LNCAP (cell line): ENCODE data around the gene HRH2.

Source experiments
- TF ChIP-seq, protein P1 (sequence below): fragments of 450-650 bp; IDR thresholded peaks from 2 replicates; pipeline ENCODE4 v1.5.1; 2017; ENCODE audit warnings: mild to moderate bottlenecking

The HRH2 gene

GRCh38 chr5:175671013-175671412 lies 13.1 kb downstream of the HRH2 start:
- TF ChIP-seq, protein P1, sequence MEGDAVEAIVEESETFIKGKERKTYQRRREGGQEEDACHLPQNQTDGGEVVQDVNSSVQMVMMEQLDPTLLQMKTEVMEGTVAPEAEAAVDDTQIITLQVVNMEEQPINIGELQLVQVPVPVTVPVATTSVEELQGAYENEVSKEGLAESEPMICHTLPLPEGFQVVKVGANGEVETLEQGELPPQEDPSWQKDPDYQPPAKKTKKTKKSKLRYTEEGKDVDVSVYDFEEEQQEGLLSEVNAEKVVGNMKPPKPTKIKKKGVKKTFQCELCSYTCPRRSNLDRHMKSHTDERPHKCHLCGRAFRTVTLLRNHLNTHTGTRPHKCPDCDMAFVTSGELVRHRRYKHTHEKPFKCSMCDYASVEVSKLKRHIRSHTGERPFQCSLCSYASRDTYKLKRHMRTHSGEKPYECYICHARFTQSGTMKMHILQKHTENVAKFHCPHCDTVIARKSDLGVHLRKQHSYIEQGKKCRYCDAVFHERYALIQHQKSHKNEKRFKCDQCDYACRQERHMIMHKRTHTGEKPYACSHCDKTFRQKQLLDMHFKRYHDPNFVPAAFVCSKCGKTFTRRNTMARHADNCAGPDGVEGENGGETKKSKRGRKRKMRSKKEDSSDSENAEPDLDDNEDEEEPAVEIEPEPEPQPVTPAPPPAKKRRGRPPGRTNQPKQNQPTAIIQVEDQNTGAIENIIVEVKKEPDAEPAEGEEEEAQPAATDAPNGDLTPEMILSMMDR, result no peak

- TF ChIP-seq, protein P1, result no peak
Observed at GRCh38 chr5:175672976-175673648, 15.2 kb downstream of the HRH2 start.

- TF ChIP-seq, protein P1, result no peak
Observed at GRCh38 chr5:175674731-175675346, 17.0 kb downstream of the HRH2 start.

- TF ChIP-seq, protein P1, result no peak
Observed at GRCh38 chr5:175675873-175676272, 18.0 kb downstream of the HRH2 start.

DNA sequence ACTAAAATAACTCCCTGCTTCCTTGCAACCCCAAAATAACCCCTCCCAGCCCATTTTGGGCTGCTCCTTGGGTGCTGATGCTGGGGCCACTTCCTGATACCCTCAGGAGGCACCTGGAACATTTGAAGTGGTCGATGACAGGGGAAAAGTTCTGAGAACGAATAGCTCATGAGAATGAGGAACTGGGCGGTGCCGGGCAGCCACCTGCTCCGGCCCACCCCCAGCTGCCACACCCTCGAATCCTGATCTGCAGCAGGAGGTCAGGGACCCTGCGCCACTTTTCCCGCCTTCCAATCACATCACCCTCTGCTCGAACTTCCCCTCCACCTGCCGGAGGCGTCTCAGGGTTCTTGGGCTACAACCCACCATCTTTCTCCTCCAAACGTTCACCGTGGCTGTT lies 19.7 kb downstream of the HRH2 start:
- TF ChIP-seq, protein P1, result no peak

- TF ChIP-seq, protein P1, result no peak
Observed at GRCh38 chr5:175678074-175678473, 20.2 kb downstream of the HRH2 start.

- TF ChIP-seq, protein P1, result no peak
Observed at GRCh38 chr5:175679411-175679810, 21.5 kb downstream of the HRH2 start.
